B cell (primary cell): Measurements from ENCODE around the gene SLC1A2.

Source experiments
- CTCF ChIP-seq: fragments of 200-600 bp; IDR thresholded peaks from one replicate; pipeline ENCODE4 v1.8.0; 2022; ENCODE audit warnings: antibody characterized with exemption, mild to moderate bottlenecking
- EZH2 ChIP-seq: IDR thresholded peaks from 2 replicates; pipeline ENCODE4 v1.6.1; 2012; ENCODE audit warnings: borderline replicate concordance, low read depth, mild to moderate bottlenecking, moderate library complexity, low read length; ENCODE audit not compliant: insufficient read depth, poor library complexity, severe bottlenecking

GRCh38 chr11:35215945-35216344, 203.4 kb downstream of the SLC1A2 start:
- TF ChIP-seq CTCF (no peak), EZH2 (no peak)
